ACC112 (cell line): ENCODE results near the gene KRTAP5-8.
"Not testable (repeated sequence)": the region's sequence is repeated elsewhere in the genome, so short reads cannot be mapped to it uniquely, and the experiment has no call there.

Experiments
- H2AFZ ChIP-seq: fragments of 200-600 bp; sonication (generic); one replicate; pipeline ENCODE4 v1.6.0; 2017; ENCODE audit warnings: antibody characterized with exemption, low read length; ENCODE audit not compliant: unreplicated experiment
- H3K27ac ChIP-seq: fragments of 200-600 bp; sonication (generic); 2 replicates; pipeline ENCODE4 v1.5.1; 2014; ENCODE audit warnings: low read depth, mild to moderate bottlenecking, antibody characterized with exemption, low read length, moderate library complexity
- H3K27me3 ChIP-seq: fragments of 200-600 bp; sonication (generic); 2 replicates; pipeline ENCODE4 v1.6.1; 2014; ENCODE audit warnings: mild to moderate bottlenecking, antibody characterized with exemption, low read length, moderate library complexity, mixed read lengths; ENCODE audit not compliant: insufficient read depth
- H3K36me3 ChIP-seq: fragments of 200-600 bp; sonication (generic); 2 replicates; pipeline ENCODE4 v1.6.1; 2016; ENCODE audit warnings: mild to moderate bottlenecking, antibody characterized with exemption, low read length, moderate library complexity, mixed read lengths; ENCODE audit not compliant: insufficient read depth
- H3K4me1 ChIP-seq: fragments of 200-600 bp; sonication (generic); one replicate; pipeline ENCODE4 v1.6.1; 2016; ENCODE audit warnings: low read length, mixed read lengths; ENCODE audit not compliant: insufficient read depth, unreplicated experiment, control insufficient read depth
- H3K4me3 ChIP-seq: fragments of 200-600 bp; sonication (generic); 2 replicates; pipeline ENCODE4 v1.5.1; 2014; ENCODE audit warnings: mild to moderate bottlenecking, low read depth, low read length
- H3K79me2 ChIP-seq: fragments of 200-600 bp; sonication (generic); one replicate; pipeline ENCODE4 v1.6.0; 2016; ENCODE audit warnings: low read length; ENCODE audit not compliant: control insufficient read depth, unreplicated experiment, insufficient read depth

The KRTAP5-8 gene

DNA sequence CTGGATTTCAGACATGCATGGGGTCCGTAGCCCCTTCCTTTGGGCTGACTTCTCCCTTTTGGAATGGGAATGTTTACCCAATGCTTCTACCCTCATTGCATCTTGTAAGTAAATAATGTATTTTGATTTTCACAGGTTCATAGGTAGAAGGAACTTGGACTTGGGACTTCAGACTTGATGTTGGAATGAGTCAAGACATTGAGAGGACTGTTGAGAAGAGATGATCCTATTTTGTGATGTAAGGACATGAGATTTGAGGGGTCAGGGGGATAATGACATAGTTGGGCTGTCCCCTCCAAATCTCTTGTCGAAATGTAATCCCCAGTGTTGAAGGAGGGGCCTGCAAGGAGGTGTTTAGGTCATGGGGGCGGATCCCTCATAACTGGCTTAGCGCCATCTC, 26.6 kb downstream of the KRTAP5-8 start:
- no peaks in the 10 kb centered on the region for H3K4me1 ChIP-seq

GRCh38 chr11:71565263-71565662, 27.4 kb downstream of the KRTAP5-8 start, which contains the start of gene KRTAP5-10:
Gene KRTAP5-10, plus strand, starts transcription at chr11:71565563. Its CDS starts 25 bp downstream, at chr11:71565588.
- no peaks in the 10 kb centered on the region for H3K36me3 ChIP-seq
- H3K4me1 ChIP-seq = no peaks in the 10 kb centered on the region
- H3K79me2 ChIP-seq = no peaks in the 10 kb centered on the region
- no peak within 1 kb of the TSS for H3K4me3 ChIP-seq
- H2AFZ ChIP-seq = no peak within 1 kb of the TSS
- no peak within 1 kb of the TSS for H3K27ac ChIP-seq
- H3K27me3 ChIP-seq = peaks cover 59% of the 10 kb centered on the region

More for the DNA sequence above, 26.6 kb downstream of the KRTAP5-8 start:
- H3K4me3 ChIP-seq = no peak overlapping the region
- peaks cover 61% of the 10 kb centered on the region for H3K27me3 ChIP-seq
- H3K36me3 ChIP-seq = no peaks in the 10 kb centered on the region
- no peaks in the 10 kb centered on the region for H3K79me2 ChIP-seq
- H2AFZ ChIP-seq = no peak overlapping the region
- no peak overlapping the region for H3K27ac ChIP-seq

- no peaks in the 10 kb centered on the region for H3K79me2 ChIP-seq
- H3K27me3 ChIP-seq = peaks cover 59% of the 10 kb centered on the region
- no peak overlapping the region for H3K27ac ChIP-seq
- no peak overlapping the region for H2AFZ ChIP-seq
- H3K36me3 ChIP-seq = no peaks in the 10 kb centered on the region
- no peaks in the 10 kb centered on the region for H3K4me1 ChIP-seq
- H3K4me3 ChIP-seq = no peak overlapping the region
Observed at GRCh38 chr11:71566081-71566620, 28.3 kb downstream of the KRTAP5-8 start.

- H3K79me2 ChIP-seq, H3K27ac ChIP-seq: not testable (repeated sequence)
Observed at GRCh38 chr11:71566626-71567599, 29.1 kb downstream of the KRTAP5-8 start.

DNA sequence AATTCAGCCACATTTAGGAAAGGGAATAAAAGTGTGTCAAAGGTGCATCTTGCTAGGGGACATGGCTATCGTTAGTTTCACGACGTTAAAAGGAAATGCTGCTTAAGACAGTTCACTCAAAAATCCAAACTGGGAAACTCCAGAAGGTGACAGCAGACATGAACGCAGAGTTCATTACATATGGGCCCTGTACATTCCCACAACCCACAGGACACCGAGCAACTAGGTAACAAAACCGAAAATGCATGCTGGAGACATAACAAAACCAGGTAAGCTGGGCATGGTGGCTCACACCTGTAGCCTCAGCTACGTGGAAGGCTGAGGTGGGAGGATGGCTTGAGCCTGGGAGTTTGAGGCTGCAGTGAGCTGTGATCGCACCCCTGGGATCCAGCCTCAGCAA, 29.8 kb downstream of the KRTAP5-8 start:
- not testable (repeated sequence) for H3K79me2 ChIP-seq, H3K36me3 ChIP-seq, H2AFZ ChIP-seq, H3K27ac ChIP-seq, H3K4me3 ChIP-seq, H3K4me1 ChIP-seq
- H3K27me3 ChIP-seq = peaks cover 46% of the 10 kb centered on the region

More at GRCh38 chr11:71566626-71567599, 29.1 kb downstream of the KRTAP5-8 start:
- not testable (repeated sequence) for H2AFZ ChIP-seq, H3K4me3 ChIP-seq, H3K4me1 ChIP-seq, H3K36me3 ChIP-seq
- peaks cover 52% of the 10 kb centered on the region for H3K27me3 ChIP-seq

DNA sequence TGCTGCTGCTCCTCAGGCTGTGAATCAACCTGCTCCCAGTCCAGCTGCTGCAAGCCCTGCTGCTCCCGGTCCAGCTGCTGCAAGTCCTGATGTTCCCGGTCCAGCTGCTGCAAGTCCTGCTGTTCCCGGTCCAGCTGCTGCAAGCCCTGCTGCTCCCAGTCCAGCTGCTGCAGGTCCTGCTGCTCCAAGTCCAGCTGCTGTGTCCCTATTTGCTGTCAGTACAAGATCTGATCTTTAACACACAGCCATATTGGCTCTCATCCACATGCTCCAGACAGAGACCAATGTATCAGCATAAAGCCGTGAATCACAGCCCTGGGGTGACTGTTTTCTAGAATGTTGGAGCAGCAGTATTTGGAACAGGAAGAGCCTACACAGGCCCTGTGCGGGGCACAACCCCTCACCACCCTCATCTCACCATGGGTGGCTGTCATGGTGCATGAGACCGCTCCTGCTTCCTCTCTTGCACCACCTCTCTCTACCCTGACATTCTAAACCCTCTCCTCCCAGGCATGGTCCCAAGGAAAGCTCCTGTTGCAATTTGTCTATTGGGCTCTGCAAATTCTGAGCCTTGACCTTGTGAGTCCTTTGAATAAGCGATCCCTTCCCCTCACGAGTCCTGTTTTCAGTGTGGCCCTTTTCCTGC, 31.0 kb downstream of the KRTAP5-8 start:
- no peak overlapping the region for H3K4me3 ChIP-seq
- no peak overlapping the region for H3K27ac ChIP-seq
- no peaks in the 10 kb centered on the region for H3K4me1 ChIP-seq
- peaks cover 46% of the 10 kb centered on the region for H3K27me3 ChIP-seq
- H3K79me2 ChIP-seq = no peaks in the 10 kb centered on the region
- H2AFZ ChIP-seq = no peak overlapping the region
- no peaks in the 10 kb centered on the region for H3K36me3 ChIP-seq

DNA sequence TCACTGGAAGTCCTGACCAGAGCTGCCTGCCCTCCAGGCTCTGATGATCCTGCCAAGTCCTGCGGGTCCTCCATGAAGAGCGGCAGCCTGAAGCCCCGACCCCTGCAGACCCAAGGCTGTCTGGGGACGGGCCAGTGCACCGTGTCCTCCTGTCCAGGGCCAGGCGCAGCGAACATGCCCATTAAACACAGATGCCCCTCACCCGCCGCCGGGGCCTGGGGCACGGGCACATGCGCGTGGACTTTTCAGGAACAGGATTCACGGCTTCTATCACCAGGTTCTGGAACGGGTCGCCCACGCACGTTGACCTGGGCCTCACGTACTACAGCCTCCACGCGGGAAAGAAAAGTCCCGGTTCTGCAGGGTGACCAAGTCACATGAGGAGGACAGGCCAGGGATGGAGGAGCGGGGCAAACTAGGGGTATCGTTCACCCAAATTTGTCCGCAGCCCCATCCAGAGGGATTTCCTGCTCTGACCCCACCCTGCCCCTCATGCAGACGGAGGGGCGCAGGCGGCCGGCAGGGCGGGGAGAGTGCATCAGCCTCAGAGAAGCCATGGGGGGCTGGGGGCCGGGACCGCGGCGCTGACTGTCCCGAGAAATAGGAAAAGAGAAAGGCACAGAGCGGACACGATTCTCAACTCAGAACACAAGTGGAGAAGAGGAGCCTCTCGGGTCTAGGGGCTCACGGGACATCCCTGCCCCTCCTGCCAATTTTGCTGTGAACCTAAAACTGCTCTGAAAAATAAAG, 33.5 kb downstream of the KRTAP5-8 start:
- not testable (repeated sequence) for H3K4me3 ChIP-seq, H3K79me2 ChIP-seq

GRCh38 chr11:71572811-71573210, 35.0 kb downstream of the KRTAP5-8 start:
- H3K27ac ChIP-seq = no peak overlapping the region

More for the DNA sequence above, 33.5 kb downstream of the KRTAP5-8 start:
- not testable (repeated sequence) for H3K36me3 ChIP-seq, H3K4me1 ChIP-seq, H2AFZ ChIP-seq, H3K27ac ChIP-seq
- H3K27me3 ChIP-seq = peaks cover 62% of the 10 kb centered on the region

GRCh38 chr11:71574418-71574817, 36.6 kb downstream of the KRTAP5-8 start:
- Histone ChIP-seq H3K4me3 (no peak overlapping the region), H3K4me1 (no peaks in the 10 kb centered on the region), H3K27me3 (peaks cover 44% of the 10 kb centered on the region), H3K27ac (no peak overlapping the region), H3K36me3 (no peaks in the 10 kb centered on the region), H3K79me2 (no peaks in the 10 kb centered on the region), H2AFZ (no peak overlapping the region)

More at GRCh38 chr11:71572811-71573210, 35.0 kb downstream of the KRTAP5-8 start:
- Histone ChIP-seq H3K79me2 (no peaks in the 10 kb centered on the region), H3K4me1 (no peaks in the 10 kb centered on the region), H3K27me3 (peaks cover 57% of the 10 kb centered on the region), H3K4me3 (no peak overlapping the region), H3K36me3 (no peaks in the 10 kb centered on the region), H2AFZ (no peak overlapping the region)

DNA sequence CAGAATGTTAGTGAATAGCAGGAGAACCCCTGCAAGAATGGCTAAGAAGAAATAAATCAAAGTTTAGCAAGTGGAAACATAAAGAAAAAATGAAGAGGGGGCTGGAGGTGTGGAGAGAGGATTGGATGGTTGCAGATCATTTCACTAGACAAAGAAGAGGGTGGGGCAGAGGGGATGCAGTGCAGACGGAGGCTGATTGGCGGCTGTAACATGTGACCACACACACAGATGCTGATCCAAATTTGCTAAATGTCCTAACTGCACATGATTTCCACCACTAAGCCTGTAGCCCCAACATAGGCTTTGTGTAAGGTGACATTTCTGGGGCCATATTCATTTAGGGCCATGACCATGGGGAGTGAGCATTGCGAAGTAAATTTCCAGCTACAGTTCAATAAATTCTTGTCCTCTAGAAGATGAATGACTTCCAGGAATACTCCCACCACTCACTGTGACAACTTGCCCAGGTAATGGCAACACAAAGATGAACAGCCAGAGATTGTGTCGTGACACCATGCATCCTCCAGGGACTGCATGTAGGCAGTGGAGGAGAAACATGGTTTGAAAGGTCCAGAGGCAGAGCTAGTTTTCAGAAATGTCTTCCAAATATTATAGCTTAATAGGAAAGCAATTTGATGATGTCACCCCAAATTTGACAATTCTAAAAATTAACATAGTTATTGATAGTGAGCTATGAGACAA, 38.0 kb downstream of the KRTAP5-8 start:
- Histone ChIP-seq H3K27ac (no peak overlapping the region), H2AFZ (no peak overlapping the region), H3K4me3 (no peak overlapping the region), H3K4me1 (no peaks in the 10 kb centered on the region), H3K27me3 (peaks cover 37% of the 10 kb centered on the region), H3K36me3 (no peaks in the 10 kb centered on the region), H3K79me2 (no peaks in the 10 kb centered on the region)
